ENCODE results near the gene ARHGDIB.

- TF ChIP-seq TCF12 (IDR thresholded peaks at IDR 0.05; ENCODE audit: low read depth): no peak
- TF ChIP-seq RAD21 (IDR thresholded peaks at IDR 0.05; ENCODE audit: low read depth): no peak
- TF ChIP-seq MAX (IDR thresholded peaks at IDR 0.05): no peak
- TF ChIP-seq YY1 (IDR thresholded peaks at IDR 0.05; ENCODE audit: low read depth): no peak
- TF ChIP-seq CEBPB (IDR thresholded peaks at IDR 0.05): no peak
- no peak for TF ChIP-seq REST (IDR thresholded peaks at IDR 0.05; ENCODE audit: low read depth)
These were observed 23.1 kb downstream of the ARHGDIB start, which contains the start of gene ERP27 for GRCh38 chr12:14938301-14938700.

Data from Ishikawa (cell line).